GM10248 (cell line): Measurements from ENCODE around the gene MOXD1.

Experiments used
- CTCF ChIA-PET: fragments of 300-600 bp; sonication (Branson Sonifier 250); formaldehyde crosslinking; extraction: SDS; loops from one replicate; lab custom pipeline; 2021; ENCODE audit warnings: antibody characterized with exemption; lab: Yijun Ruan, JAX
- POLR2A ChIA-PET: fragments of 350-650 bp; sonication (Branson Sonifier 250); formaldehyde crosslinking; extraction: SDS; loops from one replicate; lab custom pipeline; 2020; ENCODE audit warnings: antibody characterized with exemption; lab: Yijun Ruan, JAX
- DNase-seq: peaks from one replicate; pipeline ENCODE4 v3.0.0; 2012; ENCODE audit errors: extremely low spot score
- CTCF ChIP-seq: IDR thresholded peaks from 2 replicates; pipeline ENCODE4 v1.5.1; 2012; ENCODE audit warnings: mild to moderate bottlenecking, low read depth; ENCODE audit errors: extremely low read depth, missing control alignments, control extremely low read depth

Gene MOXD1

DNA sequence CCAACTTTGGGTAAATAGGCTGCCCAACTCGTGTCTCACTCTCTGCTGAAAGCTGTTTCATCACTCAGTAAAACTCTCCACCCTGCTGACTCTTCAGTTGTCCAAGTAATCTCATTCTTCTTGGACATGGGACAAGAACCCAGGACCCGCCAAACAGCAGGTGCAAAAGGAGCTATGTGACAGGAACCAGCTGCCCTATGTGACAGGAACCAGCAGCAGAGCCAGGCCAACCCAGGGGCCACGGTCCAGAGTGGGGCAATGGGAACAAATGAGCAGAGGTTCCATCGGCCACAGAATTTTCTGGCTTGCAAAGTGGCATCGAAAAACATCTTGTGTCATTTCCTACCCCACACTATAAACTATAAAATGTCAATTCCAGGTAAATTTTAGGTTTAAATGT lies 56.5 kb downstream of the MOXD1 start:
- DNase-seq, result no peak
- ChIA-PET POLR2A (no interaction called here), CTCF (interaction anchor here (1.8 kb wide), 1 partner anchor 10 kb away, joined by 5 read pairs; no protein-coding TSS in a partner anchor)
- no peak for TF ChIP-seq CTCF

GRCh38 chr6:132341646-132342045 lies 59.6 kb downstream of the MOXD1 start:
- ChIA-PET POLR2A (no interaction called here), CTCF (no interaction called here)
- TF ChIP-seq CTCF, result no peak
- no peak for DNase-seq

- no peak for DNase-seq
- ChIA-PET POLR2A (no interaction called here), CTCF (interaction anchor here (1.0 kb wide), 1 partner anchor 55 kb away, joined by 6 read pairs; no protein-coding TSS in a partner anchor)
- TF ChIP-seq CTCF, result no peak
Observed at GRCh38 chr6:132334521-132334885, 66.8 kb downstream of the MOXD1 start.

- no peak for DNase-seq
- ChIA-PET POLR2A (no interaction called here), CTCF (interaction anchor here (0.7 to 1.0 kb wide), 2 partner anchors 16 to 54 kb away, joined by 3 to 6 read pairs; no protein-coding TSS in a partner anchor)
- no peak for TF ChIP-seq CTCF
Observed at GRCh38 chr6:132333639-132334520, 67.4 kb downstream of the MOXD1 start.

DNA sequence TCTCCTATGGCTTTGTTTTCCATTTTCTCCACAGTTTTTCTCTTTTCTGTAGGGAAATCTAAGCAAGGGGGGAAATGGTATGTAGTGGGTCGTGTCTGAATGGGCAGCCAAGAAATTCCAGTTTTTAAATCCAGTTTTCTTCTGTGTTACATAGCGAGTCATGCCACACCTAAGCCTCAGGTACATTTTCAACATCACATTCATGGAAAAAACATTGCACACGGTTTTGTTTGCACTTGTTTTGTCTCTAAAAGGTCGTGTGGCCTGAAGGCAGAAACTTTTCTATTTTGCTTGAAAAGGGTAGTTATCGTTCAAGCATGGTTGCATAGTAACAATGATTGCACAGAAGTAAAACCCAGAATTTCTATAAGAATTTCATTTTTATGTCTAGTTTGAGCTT lies 70.5 kb downstream of the MOXD1 start:
- CTCF ChIA-PET, result interaction anchor here (0.9 to 1.1 kb wide), 2 partner anchors 9 to 51 kb away, joined by 4 read pairs; no protein-coding TSS in a partner anchor
- no peak for DNase-seq
- POLR2A ChIA-PET, result no interaction called here
- no peak for TF ChIP-seq CTCF

GRCh38 chr6:132322398-132322797 lies 78.9 kb downstream of the MOXD1 start:
- ChIA-PET POLR2A (no interaction called here), CTCF (interaction anchor here (1.1 to 2.4 kb wide), 6 partner anchors 13 to 134 kb away, joined by 4 to 11 read pairs (median 7); no protein-coding TSS in a partner anchor)
- no peak for TF ChIP-seq CTCF
- DNase-seq, result no peak
